GM12892 (cell line): Measurements from ENCODE around the gene RASSF8.

Experiments used
- POLR2A ChIP-seq: IDR thresholded peaks from 2 replicates; pipeline ENCODE4 v1.6.1; 2011; ENCODE audit warnings: low read depth, low read length, control low read depth
- POLR2AphosphoS5 ChIP-seq: IDR thresholded peaks from 2 replicates; pipeline ENCODE4 v1.6.1; 2011; ENCODE audit warnings: low read depth, low read length, control low read depth

DNA sequence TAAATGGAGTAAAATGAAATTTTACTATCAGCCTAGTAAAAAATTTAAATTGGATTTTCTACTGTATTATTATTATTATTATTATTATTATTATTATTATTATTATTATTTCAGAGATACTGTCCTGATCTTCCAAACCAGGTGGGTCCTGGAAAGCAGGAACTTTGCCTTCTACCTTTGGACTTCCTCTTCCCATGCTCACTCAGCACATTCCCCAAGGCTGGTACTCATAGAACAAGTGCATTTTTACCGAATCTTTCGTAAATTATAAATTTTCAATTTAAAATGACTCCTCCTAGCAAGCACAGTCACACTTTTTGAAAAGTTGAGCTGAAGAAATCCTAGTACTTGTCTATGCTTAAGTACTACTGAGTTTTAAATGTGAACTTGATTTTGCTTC lies 136.7 kb downstream of the RASSF8 start:
- TF ChIP-seq POLR2A (no peak), POLR2AphosphoS5 (no peak)
